ENCODE measurements around the gene LGALS3BP. TPM values are rescaled to one million over a fixed set of nuclear protein-coding genes. Genes with fewer than 3 reads are reported as not detected.

The LGALS3BP gene
- total and polyA plus RNA-seq, 2 of the 8 experiments (the other 6 are each of a cell fraction or from before 2014, with no cell fraction given): 56.1 to 61.6 TPM

- TF ChIP-seq SUZ12 (IDR thresholded peaks at IDR 0.05; ENCODE audit: low read length) (no peak), ZNF274 (IDR thresholded peaks at IDR 0.05; ENCODE audit: borderline replicate concordance, extremely low read depth, low read length) (no peak), JUND (IDR thresholded peaks at IDR 0.05; ENCODE audit: low read length) (no peak), EGR1 (IDR thresholded peaks at IDR 0.05; ENCODE audit: borderline replicate concordance, low read depth, low read length) (no peak), RFX5 (IDR thresholded peaks at IDR 0.05; ENCODE audit: borderline replicate concordance, low read depth, low read length) (no peak), CBX8 (IDR thresholded peaks at IDR 0.05; ENCODE audit: borderline replicate concordance, low read depth, low read length) (no peak), CHD7 (IDR thresholded peaks at IDR 0.05; ENCODE audit: insufficient replicate concordance, low read length) (no peak)
These were observed 10.8 kb upstream of the LGALS3BP start (continued) for GRCh38 chr17:78990349-78991016.

All from H1 (cell line).